ENCODE data around the gene TSC22D1.
"Not testable (repeated sequence)": the region's sequence is repeated elsewhere in the genome, so short reads cannot be mapped to it uniquely, and the experiment has no call there.

TSC22D1 gene

DNA sequence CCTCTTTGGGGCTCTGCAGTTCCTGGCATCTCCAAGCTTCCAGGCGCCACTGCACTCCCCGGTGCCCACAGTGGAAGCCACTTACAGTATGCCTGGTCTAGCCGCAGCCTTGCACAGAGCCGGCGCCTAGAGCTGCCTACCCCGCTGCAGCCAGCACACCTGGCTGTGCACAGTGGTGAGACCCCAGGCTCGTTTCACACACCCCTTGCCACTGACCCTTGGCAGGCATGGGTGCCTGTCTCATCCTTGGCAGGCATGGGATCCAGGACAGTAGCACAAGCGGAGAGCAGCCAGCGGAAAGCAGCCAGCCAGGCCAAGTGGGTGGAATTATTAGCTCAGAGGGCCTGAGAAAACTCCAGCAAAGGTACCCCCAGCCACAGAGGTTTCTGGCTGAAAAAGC is 116.5 kb downstream of the TSC22D1 start:
- Histone ChIP-seq H3K4me1 (ENCODE audit: control insufficient read depth, insufficient read depth, low read length) (no peaks in the 10 kb centered on the region), H3K4me3 (ENCODE audit: low read length) (no peak overlapping the region), H3K36me3 (ENCODE audit: control insufficient read depth, insufficient read depth, low read length) (no peaks in the 10 kb centered on the region), H3K27me3 (ENCODE audit: control insufficient read depth, insufficient read depth, low read length) (no peaks in the 10 kb centered on the region), H3K9me3 (ENCODE audit: control insufficient read depth, low read length) (no peaks in the 10 kb centered on the region), H3K9ac (ENCODE audit: low read length) (no peak overlapping the region)

DNA sequence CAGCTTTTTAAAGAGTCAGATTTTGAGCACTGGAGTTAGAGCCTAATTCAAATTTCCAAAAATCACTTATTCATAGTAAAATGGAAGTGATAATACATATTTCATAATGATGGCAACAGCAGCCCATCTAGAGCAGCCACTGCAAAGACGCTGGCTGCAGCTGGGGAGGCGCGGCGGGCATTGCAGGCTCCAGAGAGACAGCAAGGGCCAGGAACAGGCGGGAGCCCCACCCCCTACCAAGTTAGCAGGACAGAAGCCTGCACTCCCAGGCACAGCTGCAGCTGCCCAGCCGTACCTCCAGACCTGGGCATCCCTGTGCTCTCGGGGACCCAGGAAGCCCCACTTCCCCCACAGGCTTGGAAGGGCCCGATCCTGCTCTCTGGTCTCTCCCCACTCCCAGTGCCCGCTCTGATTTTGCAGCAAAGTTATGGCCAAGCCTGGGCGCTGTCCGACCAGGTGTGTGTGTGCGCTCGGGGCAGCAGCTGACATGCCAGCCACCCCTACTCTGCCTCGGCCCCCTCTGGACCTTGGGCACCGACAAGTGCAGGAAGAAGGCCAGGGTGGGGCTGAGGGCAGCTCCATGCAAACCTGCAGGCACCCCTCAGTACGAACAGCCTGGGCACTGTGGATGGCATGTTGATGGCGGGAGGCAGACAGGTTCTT is 117.7 kb downstream of the TSC22D1 start:
- no peaks in the 10 kb centered on the region for H3K27me3 ChIP-seq (ENCODE audit: control insufficient read depth, insufficient read depth, low read length)
- no peak overlapping the region for H3K4me3 ChIP-seq (ENCODE audit: low read length)
- H3K9me3 ChIP-seq (ENCODE audit: control insufficient read depth, low read length): no peaks in the 10 kb centered on the region
- H3K36me3 ChIP-seq (ENCODE audit: control insufficient read depth, insufficient read depth, low read length): no peaks in the 10 kb centered on the region
- H3K9ac ChIP-seq (ENCODE audit: low read length): no peak overlapping the region
- H3K4me1 ChIP-seq (ENCODE audit: control insufficient read depth, insufficient read depth, low read length): no peaks in the 10 kb centered on the region

DNA sequence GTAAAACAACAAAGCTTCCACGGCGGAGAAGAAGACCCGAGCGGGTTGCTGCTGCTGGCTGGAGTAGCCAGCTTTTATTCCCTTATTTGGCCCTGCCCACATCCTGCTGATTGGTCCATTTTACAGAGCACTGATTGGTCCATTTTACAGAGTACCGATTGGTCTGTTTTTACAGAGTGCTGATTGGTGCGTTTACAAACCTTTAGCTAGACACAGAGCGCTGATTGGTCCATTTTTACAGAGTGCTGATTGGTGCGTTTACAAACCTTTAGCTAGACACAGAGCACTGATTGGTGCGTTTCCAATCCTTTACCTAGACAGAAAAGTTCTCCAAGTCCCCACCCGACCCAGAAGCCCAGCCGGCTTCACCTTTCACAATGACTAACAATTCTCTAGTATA is 119.9 kb downstream of the TSC22D1 start:
- not testable (repeated sequence) for H3K36me3 ChIP-seq (ENCODE audit: control insufficient read depth, insufficient read depth, low read length); H3K9ac ChIP-seq (ENCODE audit: low read length); H3K4me3 ChIP-seq (ENCODE audit: low read length); H3K27me3 ChIP-seq (ENCODE audit: control insufficient read depth, insufficient read depth, low read length); H3K4me1 ChIP-seq (ENCODE audit: control insufficient read depth, insufficient read depth, low read length); H3K9me3 ChIP-seq (ENCODE audit: control insufficient read depth, low read length)

DNA sequence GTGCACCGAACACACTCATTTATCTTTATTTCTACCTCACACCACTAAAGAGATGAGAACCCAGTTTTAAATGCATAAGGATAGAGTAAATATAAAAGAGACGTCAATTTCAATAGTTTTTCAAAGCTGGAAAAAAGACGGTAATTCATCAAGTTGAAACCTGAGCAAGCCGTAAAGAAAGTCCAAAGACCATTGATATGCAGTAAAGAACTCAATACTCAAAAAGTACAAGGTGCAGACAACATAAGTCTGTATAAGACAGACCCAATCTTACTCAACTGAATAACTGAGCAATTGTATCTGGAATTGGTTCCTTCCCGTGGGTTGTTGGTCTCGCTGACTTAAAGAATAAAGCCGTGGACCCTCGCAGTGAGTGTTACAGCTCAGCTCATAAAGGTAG is 120.4 kb downstream of the TSC22D1 start:
- H3K9me3 ChIP-seq (ENCODE audit: control insufficient read depth, low read length): no peaks in the 10 kb centered on the region
- no peak overlapping the region for H3K4me3 ChIP-seq (ENCODE audit: low read length)
- no peaks in the 10 kb centered on the region for H3K4me1 ChIP-seq (ENCODE audit: control insufficient read depth, insufficient read depth, low read length)
- H3K27me3 ChIP-seq (ENCODE audit: control insufficient read depth, insufficient read depth, low read length): no peaks in the 10 kb centered on the region
- H3K36me3 ChIP-seq (ENCODE audit: control insufficient read depth, insufficient read depth, low read length): no peaks in the 10 kb centered on the region
- H3K9ac ChIP-seq (ENCODE audit: low read length): no peak overlapping the region

DNA sequence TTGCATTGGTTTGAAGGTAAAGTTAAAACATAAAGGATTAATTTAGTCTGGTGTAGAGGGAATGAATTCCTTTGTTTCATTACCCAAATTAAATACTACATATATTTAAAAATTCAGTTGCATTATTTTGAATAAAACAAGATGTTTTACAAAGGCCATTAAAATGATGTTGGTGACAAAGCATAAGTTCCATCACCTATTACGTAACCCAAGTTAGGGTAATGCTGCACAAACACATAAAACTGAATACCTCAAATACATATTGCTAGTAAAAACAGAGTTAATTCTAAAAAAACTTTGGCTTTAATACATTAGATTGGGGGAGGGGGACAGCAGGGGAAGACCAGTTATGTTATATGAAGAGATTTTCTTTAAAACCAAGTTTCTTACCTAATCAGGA is 122.2 kb downstream of the TSC22D1 start:
- Histone ChIP-seq H3K4me3 (ENCODE audit: low read length) (no peak overlapping the region), H3K36me3 (ENCODE audit: control insufficient read depth, insufficient read depth, low read length) (no peaks in the 10 kb centered on the region), H3K4me1 (ENCODE audit: control insufficient read depth, insufficient read depth, low read length) (no peaks in the 10 kb centered on the region), H3K9ac (ENCODE audit: low read length) (no peak overlapping the region), H3K9me3 (ENCODE audit: control insufficient read depth, low read length) (no peaks in the 10 kb centered on the region), H3K27me3 (ENCODE audit: control insufficient read depth, insufficient read depth, low read length) (no peaks in the 10 kb centered on the region)

DNA sequence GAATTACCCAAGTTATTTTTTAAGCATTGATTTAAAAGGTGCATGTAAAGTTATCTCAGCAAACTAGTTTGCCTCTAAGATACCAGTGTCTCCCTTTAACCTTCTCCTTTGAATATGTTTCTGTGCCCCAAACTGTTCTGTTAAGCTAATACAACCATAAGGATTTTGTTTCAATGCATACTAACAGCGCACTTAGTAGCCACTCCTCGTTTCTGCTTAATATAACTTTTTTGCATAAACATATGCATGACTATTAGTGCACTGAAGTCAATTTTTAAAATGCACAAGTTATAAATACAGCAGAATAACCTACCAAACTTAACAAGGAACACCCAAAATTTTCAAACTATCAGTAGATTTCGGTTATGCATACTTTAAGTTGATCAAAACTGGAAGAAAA is 123.1 kb downstream of the TSC22D1 start:
- Histone ChIP-seq H3K9ac (ENCODE audit: low read length) (no peak overlapping the region), H3K27me3 (ENCODE audit: control insufficient read depth, insufficient read depth, low read length) (no peaks in the 10 kb centered on the region), H3K4me1 (ENCODE audit: control insufficient read depth, insufficient read depth, low read length) (no peaks in the 10 kb centered on the region), H3K9me3 (ENCODE audit: control insufficient read depth, low read length) (no peaks in the 10 kb centered on the region), H3K4me3 (ENCODE audit: low read length) (no peak overlapping the region), H3K36me3 (ENCODE audit: control insufficient read depth, insufficient read depth, low read length) (no peaks in the 10 kb centered on the region)

DNA sequence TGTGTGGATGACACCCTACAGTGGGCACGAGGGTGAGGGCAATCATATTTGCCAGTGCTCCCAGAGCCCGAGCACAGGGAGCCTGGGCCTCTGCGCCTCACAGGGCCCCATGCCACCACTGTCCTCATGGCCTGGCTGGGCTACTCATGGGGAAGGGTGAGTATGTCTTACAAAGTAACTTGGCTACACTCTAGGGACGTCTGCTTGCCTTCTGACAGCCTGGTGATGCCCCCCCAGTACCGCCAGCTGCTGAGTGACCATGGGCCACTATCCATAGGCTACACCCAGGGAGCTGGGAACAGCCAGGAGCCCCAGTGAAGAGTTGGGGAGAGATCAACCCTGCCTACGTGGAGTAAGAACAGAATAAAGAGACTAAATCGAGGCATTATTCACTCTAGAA is 123.7 kb downstream of the TSC22D1 start:
- Histone ChIP-seq H3K4me1 (ENCODE audit: control insufficient read depth, insufficient read depth, low read length) (no peaks in the 10 kb centered on the region), H3K4me3 (ENCODE audit: low read length) (no peak overlapping the region), H3K9me3 (ENCODE audit: control insufficient read depth, low read length) (no peaks in the 10 kb centered on the region), H3K9ac (ENCODE audit: low read length) (no peak overlapping the region), H3K27me3 (ENCODE audit: control insufficient read depth, insufficient read depth, low read length) (no peaks in the 10 kb centered on the region), H3K36me3 (ENCODE audit: control insufficient read depth, insufficient read depth, low read length) (no peaks in the 10 kb centered on the region)

DNA sequence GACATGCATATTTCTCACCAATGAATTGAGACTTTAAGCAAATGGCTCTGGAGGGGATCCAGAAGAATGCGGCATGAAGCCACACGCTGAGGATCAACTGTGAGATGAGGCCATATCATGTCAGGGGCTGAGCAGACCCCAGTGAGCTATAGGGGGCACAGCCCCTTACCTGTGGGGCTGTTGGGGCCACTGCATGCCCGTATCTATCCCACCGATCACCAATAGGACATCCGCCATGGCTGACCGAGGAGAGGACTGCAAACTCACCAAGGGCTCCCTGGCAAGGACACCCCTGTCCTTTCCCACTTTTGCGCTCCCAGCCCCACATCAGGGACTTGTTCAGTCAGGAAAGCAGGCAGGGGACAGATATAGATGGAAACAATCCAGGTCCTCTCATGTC is 124.5 kb downstream of the TSC22D1 start:
- Histone ChIP-seq H3K9ac (ENCODE audit: low read length) (no peak overlapping the region), H3K27me3 (ENCODE audit: control insufficient read depth, insufficient read depth, low read length) (no peaks in the 10 kb centered on the region), H3K4me1 (ENCODE audit: control insufficient read depth, insufficient read depth, low read length) (no peaks in the 10 kb centered on the region), H3K9me3 (ENCODE audit: control insufficient read depth, low read length) (no peaks in the 10 kb centered on the region), H3K4me3 (ENCODE audit: low read length) (no peak overlapping the region), H3K36me3 (ENCODE audit: control insufficient read depth, insufficient read depth, low read length) (no peaks in the 10 kb centered on the region)

DNA sequence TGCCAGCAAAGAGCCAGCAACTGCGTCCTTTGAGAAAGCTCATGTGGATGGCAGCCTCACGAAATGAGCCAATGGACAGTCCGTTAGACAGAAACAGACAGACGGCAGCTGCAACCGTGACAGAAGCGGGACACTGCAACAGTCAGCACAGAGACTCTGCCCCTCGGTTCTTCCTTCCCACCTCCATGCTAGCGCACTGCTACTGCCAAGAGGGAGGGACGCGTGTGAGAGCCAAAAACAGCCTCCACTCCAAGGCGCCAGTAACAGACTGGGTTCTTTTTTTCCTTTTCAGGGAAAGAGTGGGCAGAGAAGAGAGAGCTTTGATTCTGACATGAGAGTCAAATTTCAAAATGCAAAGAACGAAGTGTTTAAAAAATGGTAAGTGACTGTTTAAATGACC is 125.0 kb downstream of the TSC22D1 start:
- no peak overlapping the region for H3K4me3 ChIP-seq (ENCODE audit: low read length)

DNA sequence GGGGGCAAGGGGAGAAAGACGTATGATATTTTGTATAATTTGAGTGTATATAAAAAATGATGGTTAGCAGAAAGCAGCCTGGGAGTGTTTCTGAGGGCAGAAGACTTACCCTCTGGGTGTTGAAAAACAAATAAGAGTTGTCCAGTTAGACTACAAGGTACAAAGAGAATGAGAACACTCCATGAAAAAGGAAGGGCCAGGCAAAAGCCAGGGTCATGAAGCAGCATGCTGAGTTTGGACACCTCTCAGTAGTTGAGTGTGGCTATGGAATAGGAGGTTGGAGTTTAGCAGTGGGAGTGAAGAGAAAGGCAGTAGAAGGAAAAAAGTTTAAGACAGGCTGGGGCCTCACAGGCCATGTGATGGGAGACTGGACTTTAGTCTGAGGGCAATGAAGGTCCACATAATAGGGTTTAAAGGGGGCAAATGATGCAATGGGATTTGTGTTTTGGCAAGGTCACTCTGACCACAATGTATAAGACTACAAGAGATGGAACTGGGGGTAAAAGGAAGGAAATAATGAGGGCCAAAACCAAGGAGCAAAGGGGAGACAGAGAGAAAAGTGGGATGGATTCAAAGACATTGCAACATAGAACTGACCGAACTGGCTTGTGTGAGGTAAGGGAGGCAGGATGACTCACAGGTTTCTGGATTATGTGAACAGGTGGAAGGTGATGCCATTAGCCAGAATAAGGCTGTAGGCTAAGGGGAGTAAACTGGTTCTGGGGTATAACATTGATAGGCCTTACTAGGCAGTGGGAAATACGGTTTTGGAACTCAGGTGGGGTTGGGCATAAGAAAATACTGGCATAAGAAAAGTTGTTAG is 125.9 kb downstream of the TSC22D1 start:
- Histone ChIP-seq H3K27me3 (ENCODE audit: control insufficient read depth, insufficient read depth, low read length) (no peaks in the 10 kb centered on the region), H3K4me3 (ENCODE audit: low read length) (no peak overlapping the region), H3K9me3 (ENCODE audit: control insufficient read depth, low read length) (no peaks in the 10 kb centered on the region), H3K9ac (ENCODE audit: low read length) (no peak overlapping the region), H3K36me3 (ENCODE audit: control insufficient read depth, insufficient read depth, low read length) (no peaks in the 10 kb centered on the region), H3K4me1 (ENCODE audit: control insufficient read depth, insufficient read depth, low read length) (no peaks in the 10 kb centered on the region)

More for the DNA sequence above, 125.0 kb downstream of the TSC22D1 start:
- H3K36me3 ChIP-seq (ENCODE audit: control insufficient read depth, insufficient read depth, low read length): no peaks in the 10 kb centered on the region
- H3K4me1 ChIP-seq (ENCODE audit: control insufficient read depth, insufficient read depth, low read length): no peaks in the 10 kb centered on the region
- H3K9ac ChIP-seq (ENCODE audit: low read length): no peak overlapping the region
- no peaks in the 10 kb centered on the region for H3K27me3 ChIP-seq (ENCODE audit: control insufficient read depth, insufficient read depth, low read length)
- no peaks in the 10 kb centered on the region for H3K9me3 ChIP-seq (ENCODE audit: control insufficient read depth, low read length)

DNA sequence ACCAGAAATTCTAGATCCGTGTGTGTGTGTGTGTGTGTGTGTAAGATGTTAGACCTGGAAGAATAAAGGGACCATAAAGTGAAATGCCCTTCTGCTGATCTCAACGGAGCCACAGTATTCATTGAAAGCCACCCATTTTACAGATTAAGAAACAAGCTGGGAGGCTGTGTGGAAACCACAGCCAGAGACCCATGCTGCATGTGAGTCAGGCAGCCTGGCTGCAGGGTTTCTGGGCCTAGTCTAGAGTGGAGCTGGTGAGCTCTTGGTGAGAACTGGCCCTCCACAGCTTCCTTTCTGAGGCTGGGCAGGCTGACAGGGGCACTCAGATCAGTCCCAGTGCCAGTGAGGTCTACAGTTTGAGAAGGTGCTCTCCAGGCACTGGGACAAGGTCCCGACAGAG is 127.3 kb downstream of the TSC22D1 start:
- Histone ChIP-seq H3K36me3 (ENCODE audit: control insufficient read depth, insufficient read depth, low read length) (no peaks in the 10 kb centered on the region), H3K9me3 (ENCODE audit: control insufficient read depth, low read length) (no peaks in the 10 kb centered on the region), H3K4me1 (ENCODE audit: control insufficient read depth, insufficient read depth, low read length) (no peaks in the 10 kb centered on the region), H3K9ac (ENCODE audit: low read length) (no peak overlapping the region), H3K27me3 (ENCODE audit: control insufficient read depth, insufficient read depth, low read length) (no peaks in the 10 kb centered on the region), H3K4me3 (ENCODE audit: low read length) (no peak overlapping the region)

DNA sequence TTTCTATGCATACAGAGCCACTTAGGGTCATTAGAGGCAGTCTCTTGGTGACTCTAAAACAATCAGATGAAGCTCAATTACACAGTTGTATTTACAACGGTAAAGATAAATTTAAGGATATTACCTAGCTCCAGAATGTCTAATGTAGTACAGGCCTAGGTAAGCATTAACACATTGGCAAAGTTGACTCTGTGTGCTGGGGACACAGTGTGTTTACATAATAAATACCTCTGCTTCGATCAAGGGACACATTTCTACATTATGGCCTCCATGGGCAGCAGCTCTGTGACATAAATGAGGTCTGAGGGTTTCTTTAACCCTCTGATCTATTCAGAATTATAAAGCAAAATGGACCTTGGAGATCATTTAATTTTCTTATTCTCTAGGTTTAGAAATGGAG is 127.8 kb downstream of the TSC22D1 start:
- H3K4me3 ChIP-seq (ENCODE audit: low read length): no peak overlapping the region
- H3K9me3 ChIP-seq (ENCODE audit: control insufficient read depth, low read length): no peaks in the 10 kb centered on the region
- H3K36me3 ChIP-seq (ENCODE audit: control insufficient read depth, insufficient read depth, low read length): no peaks in the 10 kb centered on the region
- H3K27me3 ChIP-seq (ENCODE audit: control insufficient read depth, insufficient read depth, low read length): no peaks in the 10 kb centered on the region
- H3K4me1 ChIP-seq (ENCODE audit: control insufficient read depth, insufficient read depth, low read length): no peaks in the 10 kb centered on the region
- H3K9ac ChIP-seq (ENCODE audit: low read length): no peak overlapping the region

Measured in mucosa of stomach (tissue), 1 donor.